GM18502 (cell line): Measurements from ENCODE around the gene CFAP53.
"Not testable (repeated sequence)": the region's sequence is repeated elsewhere in the genome, so short reads cannot be mapped to it uniquely, and the experiment has no call there.

ENCODE experiments used
- ATAC-seq: cut with Tn5 transposase; IDR thresholded peaks from one replicate; pipeline ENCODE4 v1.9.1; 2021; ENCODE audit warnings: mild to moderate bottlenecking; ENCODE audit not compliant: unreplicated experiment, poor library complexity

Gene CFAP53

DNA sequence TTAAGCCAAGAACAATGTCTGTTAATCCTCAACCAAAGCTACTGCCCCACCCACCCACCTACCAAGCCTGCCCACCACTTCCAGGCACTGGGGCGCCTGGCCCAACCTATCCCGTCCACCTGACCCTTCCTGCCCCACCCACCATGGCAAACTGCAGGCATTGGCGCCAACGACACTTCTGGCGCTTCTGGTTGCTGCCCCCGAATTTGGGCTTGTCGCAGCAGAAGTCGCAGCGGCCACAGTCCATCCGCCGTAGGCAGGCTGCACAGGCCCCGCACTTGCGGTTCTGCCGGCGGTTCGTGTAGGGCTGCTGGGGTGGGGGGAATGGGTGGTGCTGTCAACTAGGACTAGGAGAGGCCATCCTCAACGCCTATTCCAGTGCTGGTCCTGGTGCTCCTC is 7.7 kb upstream of the CFAP53 start:
- ATAC-seq, result no peak

DNA sequence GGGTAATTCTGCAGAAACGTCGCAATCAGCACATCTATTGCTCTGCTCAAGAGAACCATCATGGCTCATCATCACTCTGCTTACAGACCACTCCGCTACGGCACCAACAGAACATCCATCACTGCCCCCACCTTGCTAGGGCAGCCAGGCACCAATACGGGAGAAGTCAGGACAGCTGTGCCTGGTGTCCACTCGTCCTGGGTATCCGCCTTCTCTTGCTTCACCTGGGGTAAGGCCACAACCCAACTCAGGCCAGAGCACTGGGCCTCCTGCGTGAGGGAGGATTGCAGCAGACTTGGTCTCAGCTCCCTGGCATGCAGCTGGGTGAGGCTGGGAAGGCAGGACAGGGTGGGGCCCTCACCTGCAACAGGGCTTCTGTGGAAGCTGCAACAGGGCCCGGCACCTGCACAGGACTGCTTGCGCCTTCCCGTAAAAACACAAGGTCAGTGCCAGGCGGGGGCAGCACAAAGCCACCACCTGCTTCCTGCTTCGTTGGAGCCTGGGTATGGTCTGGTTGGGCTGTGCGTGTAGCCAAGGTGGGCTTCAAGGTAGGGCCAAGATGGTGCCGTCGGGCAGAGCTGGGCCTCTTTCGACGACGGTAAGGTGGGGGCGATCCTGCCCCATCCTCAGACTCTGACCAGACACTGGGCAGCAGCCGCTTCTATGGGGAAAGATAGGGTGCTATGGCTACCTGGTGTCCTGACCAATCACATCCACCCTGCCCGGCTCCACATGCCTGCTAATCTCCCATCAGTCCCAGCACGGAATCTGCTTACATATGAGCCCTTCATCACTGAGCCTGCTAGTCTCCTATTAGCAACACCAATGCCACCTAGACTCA is 7.1 kb upstream of the CFAP53 start:
- ATAC-seq, result no peak

DNA sequence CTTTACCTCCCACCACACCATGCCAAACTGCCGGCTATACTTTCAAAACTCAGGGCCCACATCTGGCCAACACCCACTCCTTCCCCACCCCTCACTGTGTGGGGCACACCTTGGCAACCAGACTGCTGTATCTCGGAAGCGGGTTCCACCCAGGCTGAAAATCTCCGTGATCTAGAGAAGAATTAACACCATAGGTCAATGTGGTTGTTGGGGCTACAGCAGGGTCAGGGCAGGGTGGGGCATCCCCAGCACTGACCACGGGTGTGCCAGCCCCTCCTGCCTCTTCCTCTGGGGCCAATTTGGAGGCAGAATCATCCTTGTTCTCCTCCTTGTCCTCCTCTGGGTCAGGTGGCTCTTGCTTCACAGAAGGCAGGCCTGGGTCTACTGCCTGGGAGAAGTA is 6.3 kb upstream of the CFAP53 start:
- no peak for ATAC-seq

DNA sequence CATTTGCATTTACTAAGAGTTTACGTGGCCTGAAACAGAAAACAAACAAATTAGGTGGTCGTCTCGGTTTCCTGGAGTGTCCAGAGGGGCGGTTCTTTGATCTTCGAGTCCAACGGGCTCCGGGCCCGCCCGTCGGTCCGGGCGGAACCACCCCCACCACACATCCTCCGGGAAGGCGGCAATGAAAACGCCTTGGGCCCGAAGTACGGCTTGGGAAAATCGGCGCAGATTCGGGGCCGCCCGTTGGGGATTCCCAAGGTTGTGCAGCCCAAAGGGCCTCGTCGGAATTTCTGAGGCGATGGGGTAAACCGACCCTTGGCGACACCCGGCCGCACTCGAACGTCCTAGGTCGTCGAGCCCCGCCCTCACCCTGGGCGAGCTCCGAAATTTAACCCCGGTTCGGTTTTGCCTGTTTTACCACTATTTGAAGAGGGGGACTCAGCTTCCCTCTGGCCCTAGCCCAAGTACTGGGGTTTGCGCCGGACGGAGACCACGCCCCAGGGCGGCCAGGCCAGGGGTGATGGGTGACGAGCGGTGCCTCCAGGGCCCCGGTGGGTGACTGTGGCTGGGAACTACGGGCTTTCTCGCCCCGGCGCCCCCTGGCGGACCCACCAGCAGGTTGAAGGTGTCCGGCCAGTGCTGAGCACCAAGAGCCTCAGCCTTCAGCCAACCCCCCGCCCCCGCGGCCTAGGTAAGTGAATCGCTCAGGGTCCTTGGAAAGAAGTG is 1.9 kb upstream of the CFAP53 start:
- peak; percentile 53 for ATAC-seq

DNA sequence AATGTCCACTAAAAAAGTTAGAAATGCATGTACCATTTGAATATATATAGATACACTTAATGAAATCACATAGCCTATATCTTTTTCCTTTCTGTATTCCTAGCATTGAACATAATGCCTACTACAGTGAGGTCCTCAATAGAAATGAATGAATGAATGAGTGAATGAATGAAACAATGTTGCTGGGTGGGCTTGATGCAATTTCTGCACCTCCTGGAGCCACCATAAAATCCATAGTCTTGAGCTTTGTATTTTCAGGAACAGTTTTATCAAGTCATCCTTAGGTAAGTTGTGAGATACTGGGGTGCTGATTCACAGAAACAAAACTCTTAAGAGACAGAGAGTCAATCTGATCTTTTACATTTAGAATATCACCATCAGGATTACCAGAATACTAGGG is 3.3 kb downstream of the CFAP53 start:
- ATAC-seq, result no peak

DNA sequence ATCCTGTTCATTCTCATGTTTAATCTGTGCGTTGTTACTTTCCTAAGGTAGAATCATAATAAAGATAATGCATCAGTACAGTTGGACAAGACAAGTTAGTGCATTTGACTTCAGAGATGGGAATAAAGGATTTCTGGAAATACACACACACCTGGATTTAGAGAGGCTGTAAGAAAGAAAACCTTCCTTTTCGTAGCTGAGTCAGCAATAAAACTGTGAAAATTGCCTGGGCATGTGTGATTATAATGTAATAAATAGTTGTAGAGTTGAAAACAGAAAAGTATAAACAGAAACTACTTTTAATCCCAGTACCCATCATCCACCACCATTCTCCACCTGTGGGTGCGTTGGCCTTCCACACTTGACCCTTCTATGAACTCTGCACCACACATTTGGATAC is 15.4 kb downstream of the CFAP53 start:
- ATAC-seq, result no peak

DNA sequence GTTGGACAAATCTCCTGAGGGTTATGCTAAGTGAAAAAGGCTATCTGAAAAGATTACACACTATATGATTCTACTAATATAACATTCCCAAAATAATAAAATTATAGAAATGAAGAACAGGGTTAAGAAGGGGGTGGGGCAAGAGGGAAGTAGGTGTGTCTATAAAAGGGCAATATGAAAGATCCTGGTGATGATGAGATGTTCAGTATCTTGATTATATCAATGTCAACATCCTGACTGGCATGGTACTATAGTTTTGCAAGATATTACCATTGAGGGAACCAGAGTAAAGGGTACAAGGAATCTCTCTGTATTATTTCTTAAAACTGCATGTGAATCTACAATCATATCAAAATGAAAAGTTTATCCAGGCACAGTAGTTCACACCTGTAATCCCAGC is 16.7 kb downstream of the CFAP53 start:
- ATAC-seq, result no peak

DNA sequence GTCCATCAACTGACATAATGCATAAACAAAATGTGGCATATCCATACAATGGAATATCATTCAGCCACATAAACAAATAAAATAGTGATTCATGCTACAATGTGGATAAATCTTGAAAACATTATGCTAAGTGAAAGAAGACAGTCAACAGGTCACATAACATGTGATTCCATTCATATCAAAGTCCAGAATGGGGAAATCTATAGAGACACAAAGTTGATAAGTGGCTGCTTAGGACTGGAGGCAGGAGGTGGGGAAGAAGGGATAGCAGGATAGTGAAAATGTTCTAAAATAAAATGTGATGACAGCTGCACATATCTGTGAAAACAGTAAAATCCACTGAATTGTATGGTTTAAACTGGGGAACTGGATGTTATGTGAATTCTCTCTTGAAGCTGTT is 18.7 kb downstream of the CFAP53 start:
- ATAC-seq, result no peak

DNA sequence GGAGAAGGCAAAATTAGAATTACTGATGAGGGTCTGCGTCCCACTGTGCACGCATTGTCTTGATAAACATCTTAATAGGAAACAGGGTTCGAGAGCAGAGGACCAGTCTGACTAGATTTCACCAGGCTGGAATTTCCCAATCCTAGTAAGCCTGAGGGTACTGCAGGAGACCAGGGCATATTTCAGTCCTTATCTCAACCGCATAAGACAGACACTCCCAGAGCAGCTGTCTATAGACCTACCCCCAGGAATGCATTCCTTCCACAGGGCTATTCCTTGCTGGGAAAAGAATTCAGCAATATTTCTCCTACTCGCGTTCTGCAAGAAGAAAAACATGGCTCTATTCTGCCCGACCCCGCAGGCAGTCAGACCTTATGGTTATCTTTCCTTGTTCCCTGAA is 24.5 kb downstream of the CFAP53 start:
- not testable (repeated sequence) for ATAC-seq

DNA sequence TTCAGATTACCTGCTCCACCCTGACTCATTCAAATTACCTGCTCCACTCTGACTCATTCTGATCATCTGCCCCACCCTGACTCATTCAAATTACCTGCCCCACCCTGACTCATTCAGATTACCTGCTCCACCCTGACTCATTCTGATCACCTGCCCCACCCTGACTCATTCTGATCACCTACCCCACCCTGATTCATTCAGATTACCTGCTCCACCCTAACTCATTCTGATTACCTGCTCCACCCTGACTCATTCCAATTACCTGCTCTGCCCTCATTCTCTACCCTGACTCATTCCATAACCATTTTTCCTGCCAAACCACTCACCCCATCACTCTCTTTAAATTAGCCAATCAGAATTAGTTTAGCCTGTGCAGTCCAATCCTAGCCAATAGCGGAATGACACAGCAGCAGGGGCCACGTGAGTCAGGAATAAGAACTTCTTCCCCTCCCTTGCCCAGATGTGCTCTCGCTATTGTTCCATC is 26.2 kb downstream of the CFAP53 start:
- ATAC-seq, result no peak

DNA sequence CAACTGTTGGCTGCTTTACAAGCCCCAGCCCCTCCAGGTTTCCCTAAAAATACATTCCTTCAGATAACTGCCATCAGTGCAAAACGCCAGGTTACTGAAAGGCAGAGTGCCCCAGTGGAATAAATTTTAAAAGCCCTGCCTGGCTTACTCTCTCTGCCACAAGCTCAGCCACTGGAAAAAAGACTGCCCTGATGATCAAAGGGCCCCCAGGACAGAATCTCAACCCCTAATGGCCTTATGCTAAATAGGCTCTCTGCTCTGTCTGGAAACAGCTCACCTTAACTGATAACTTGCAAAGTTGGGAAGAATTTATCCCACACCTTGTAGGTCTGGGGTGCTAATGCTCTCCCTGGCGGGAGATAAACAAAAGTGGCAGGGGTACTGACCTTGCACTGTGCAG is 33.9 kb downstream of the CFAP53 start:
- no peak for ATAC-seq

DNA sequence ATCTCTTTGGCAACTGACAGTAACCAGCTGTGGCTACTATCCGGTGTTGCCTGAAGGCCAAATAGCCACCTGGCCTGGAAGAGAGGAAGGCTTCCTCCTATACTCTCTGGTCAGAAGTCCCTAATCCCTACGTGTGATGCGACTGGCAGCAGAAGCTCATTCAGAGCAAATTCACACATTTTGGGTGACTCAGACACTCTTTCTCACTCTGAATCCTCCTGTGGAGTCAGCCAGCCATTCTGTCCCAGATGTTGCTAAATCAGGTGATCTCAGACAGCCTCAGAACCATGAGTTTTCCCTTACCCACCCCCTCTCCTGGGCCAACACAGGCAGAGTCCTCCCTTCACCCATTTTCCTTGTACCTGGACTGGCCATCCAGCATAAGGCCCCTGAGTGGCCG is 34.7 kb downstream of the CFAP53 start:
- ATAC-seq, result no peak

DNA sequence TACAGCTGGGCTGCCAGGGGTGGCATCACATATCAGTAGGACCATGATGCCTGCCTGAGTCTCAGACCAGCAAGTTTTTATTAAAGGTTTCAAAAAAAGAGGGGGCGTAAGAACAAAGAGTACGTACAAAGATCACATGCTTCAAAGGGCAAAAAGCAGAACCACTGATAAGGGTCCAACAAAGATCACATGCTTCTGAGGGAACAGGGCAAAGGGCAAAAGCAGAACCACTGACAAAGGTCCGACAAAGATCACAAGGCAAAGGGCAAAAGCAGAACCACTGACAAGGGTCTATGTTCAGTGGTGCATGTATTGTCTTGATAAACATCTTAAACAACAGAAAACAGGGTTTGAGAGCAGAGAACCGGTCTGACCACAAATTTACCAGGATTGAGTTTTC is 46.0 kb downstream of the CFAP53 start:
- ATAC-seq, result not testable (repeated sequence)

DNA sequence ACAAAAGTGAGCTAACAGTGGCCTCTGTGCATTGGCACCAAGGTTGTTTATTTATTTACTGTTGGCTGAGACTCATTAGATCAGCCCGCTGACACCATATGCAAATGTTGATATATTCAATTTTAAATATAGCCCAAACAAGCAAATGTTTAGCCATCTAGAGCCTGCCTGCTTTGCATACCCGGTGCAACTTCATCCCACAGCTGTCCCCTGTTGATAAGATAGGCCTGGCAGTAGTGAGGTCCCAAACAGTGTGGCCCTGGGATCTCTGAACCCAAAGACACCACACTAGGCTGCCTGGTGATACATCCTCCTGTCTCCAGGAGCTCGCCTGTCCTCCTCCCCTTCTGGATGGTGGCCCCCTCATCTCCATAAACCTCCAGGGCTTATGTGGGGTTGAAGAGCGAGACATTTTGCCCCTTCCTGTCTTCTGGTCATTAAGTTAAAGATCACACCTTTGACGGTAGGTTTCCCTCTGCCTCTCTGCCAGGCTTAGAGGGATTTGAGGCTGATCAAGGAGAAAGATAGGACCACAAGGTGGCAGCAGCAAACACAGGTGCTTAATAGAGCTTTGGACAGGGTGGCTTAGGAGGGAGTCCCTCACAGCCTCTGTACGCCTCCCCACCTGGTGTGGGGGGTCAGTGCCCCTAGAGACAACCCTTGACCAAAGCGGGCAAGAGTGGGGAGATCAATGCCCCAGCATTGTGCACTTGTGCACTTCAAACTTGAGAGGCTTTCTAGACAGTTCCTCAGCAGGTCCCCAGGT is 47.7 kb downstream of the CFAP53 start:
- ATAC-seq, result no peak

DNA sequence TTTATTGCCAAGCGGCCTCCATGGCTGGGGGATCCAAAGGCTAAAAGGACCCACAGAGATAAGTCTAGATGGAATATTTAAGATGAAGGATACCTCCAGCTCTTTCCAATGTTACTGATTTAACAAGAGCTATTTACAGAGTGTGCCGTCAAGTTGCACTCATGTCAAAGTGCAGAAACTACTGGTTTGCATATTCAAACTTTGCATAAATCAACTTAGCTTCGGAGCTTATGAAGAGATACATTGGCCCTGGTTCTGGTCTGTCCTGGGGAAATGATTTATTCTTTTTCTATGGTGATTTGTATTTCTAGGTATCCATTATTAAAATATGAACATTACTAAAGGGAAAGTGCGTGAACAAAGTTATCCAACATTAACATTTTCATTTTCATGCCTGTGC is 57.0 kb downstream of the CFAP53 start:
- no peak for ATAC-seq

DNA sequence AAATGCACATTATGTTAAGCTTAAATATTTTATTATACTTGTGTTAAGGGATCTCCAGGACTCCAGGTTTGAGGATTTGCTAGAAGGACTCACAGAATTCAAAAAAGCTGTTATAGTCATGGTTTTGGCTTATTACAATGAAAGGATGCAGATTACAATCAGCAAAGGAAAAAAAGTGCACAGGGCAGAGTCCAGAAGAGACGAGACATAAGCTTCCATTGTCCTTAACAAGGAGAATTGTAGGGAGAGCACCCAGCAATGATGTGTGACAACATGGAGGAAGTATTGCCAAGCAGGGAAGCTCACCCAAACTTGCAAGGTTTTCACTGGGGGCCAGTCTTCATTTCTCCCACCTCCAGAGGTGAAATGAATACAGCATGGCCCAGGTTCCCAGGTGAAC is 58.6 kb downstream of the CFAP53 start:
- ATAC-seq, result no peak

DNA sequence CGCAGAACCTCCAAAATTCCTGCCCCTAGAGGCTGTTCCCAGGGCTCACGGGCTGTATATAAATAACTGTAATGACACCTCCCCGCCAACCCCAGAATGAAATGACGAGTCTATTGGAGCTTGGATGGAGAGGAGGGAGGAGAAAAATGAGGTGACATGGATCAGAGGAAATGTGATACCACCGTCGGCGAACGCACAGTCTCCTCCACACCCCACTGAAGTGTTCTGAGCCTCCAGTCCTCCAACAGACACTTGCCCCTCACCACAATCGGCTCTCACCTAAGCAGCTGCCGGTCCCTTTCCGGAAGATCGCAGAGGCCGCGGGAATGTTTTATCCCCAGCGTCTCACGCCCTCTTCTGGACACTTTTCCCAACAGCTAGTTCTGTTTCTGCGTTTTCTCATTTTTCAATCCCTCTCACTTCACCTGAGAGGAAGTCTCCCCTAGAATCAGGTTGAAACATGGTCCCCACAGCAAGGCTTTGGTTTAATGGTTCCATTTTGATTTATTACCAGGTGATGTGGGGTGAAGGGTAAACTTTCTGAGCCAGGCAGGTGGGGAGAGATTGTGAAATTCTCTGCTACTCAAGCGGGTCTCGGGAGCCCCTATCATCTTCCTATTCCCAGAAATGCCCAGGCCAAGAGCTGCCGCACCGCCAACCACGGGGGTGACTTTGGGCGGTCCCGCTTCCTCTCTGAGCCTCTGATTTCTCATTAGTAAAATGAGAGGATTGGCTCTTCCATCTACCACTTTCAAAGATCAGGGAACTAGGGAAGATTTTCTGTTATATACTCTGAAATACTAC is 62.3 kb downstream of the CFAP53 start:
- no peak for ATAC-seq

DNA sequence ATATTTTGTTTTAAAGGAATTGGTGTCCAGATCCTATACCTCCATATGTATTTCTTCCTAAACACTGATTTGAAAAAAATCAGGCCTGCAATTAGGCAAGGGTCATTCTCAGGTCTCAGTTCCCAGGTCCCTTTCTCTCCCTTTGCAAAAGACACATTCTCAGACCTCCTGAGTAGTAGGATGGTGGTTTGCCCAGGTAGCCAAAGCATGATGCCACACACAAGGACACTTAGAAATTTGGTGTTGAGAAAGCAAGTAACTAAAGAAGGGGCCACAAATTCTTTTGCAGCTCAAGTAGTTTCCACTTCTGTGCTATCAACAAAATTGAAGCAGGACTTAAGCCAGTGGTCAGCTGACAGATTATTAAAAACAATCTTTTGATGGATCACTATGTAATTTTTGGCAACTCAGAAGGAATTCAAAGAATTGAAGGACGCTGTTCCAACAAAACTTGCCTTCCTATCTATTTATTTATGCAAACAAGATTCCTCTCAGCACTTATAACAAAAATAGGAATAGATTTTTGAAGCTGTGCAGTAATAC is 64.7 kb downstream of the CFAP53 start:
- no peak for ATAC-seq

DNA sequence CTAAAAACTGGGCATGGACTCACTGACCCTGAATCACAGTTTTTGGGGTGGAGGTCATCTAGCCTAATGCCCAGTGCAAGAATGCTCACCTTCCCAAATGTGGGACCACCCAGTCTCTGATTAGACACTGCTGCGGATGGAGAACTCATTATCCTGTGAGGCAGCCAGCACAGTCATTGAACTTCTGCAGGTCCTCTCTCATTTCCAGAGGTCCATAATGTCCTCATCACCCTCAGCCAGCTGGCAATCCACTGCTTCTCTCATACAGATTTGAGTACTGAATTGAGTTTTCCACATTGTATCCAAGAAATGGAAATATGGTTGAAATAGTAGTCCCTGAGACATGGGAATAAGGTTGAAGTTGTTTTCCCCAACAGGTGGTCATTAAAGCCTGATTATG is 66.4 kb downstream of the CFAP53 start:
- no peak for ATAC-seq

DNA sequence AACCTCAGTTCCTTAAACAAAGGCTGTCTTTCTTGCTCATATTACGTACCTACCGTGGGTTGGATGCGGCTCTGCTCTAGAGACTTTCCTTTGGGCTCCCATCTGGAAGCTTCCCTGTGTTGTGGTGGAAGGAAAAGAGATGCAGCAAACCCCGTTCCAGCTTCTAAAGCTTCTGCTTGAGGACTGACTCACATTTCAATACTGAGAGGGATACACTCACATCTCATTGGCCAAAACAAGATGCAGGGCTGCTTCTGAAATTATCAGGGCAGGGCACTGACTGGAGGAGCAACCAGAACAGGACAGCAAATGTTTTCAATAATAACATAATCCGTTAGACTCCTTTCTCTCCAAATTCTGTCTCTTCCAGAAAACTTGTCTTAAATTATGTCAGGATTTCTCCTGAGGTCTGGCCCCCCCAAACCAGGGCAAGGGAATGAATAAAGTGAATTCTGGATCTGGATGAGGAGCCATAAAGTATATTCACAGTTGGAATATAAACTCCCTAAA is 66.9 kb downstream of the CFAP53 start:
- ATAC-seq, result no peak
